Lung (tissue), 12 donors: ENCODE results near the gene NINJ1. TPM values are rescaled to one million over a fixed set of nuclear protein-coding genes. Genes with fewer than 3 reads are reported as not detected.

Source experiments
- ATAC-seq: fragments of 200-7000 bp; cut with Tn5 transposase; one replicate; pipeline ENCODE4 v1.9.1; 2020; ENCODE audit warnings: moderate number of reproducible peaks; ENCODE audit not compliant: insufficient read depth, low FRiP score
- DNase-seq, 3 donors: peaks; one replicate each; pipeline ENCODE4 v3.0.0-alpha.2; 2013 to 2017
- H3K27ac ChIP-seq, 2 donors: one replicate each; pipeline ENCODE4 v1.5.1; 2013; ENCODE audit warnings: mild to moderate bottlenecking in 2 of 2, moderate library complexity in 2 of 2, control low read depth in 1 of 2, inconsistent platforms in 1 of 2, low read depth in 1 of 2, low read length in 1 of 2
- H3K27me3 ChIP-seq, 3 donors: one replicate each; pipeline ENCODE4 v1.5.1; 2013; ENCODE audit warnings: low read length in 2 of 3; ENCODE audit not compliant: control insufficient read depth in 3 of 3, insufficient read depth in 3 of 3
- H3K36me3 ChIP-seq, 4 donors: one replicate each; pipeline ENCODE4 v1.5.1; 2013; ENCODE audit warnings: low read length in 4 of 4, mild to moderate bottlenecking in 1 of 4, moderate library complexity in 1 of 4; ENCODE audit not compliant: control insufficient read depth in 4 of 4, insufficient read depth in 4 of 4
- H3K4me1 ChIP-seq, 5 donors: one replicate each; pipeline ENCODE4 v1.5.1; 2013; ENCODE audit warnings: low read length in 5 of 5, mild to moderate bottlenecking in 2 of 5, moderate library complexity in 1 of 5; ENCODE audit not compliant: control insufficient read depth in 5 of 5, insufficient read depth in 5 of 5
- H3K4me3 ChIP-seq: one replicate; pipeline ENCODE4 v1.5.1; 2013; ENCODE audit warnings: mild to moderate bottlenecking, control low read depth, moderate library complexity
- H3K9ac ChIP-seq, 2 donors: one replicate each; pipeline ENCODE4 v1.5.1; 2013; ENCODE audit warnings: low read length in 2 of 2, control low read depth in 1 of 2; ENCODE audit not compliant: insufficient read depth in 1 of 2
- H3K9me3 ChIP-seq, 4 donors: one replicate each; pipeline ENCODE4 v1.5.1; 2013; ENCODE audit warnings: low read length in 3 of 4, mild to moderate bottlenecking in 1 of 4, moderate library complexity in 1 of 4; ENCODE audit not compliant: control insufficient read depth in 4 of 4, insufficient read depth in 3 of 4
- CTCF ChIP-seq: IDR thresholded peaks from 2 replicates; pipeline ENCODE4 v1.5.1; 2012; ENCODE audit warnings: mild to moderate bottlenecking; ENCODE audit errors: control extremely low read depth, extremely low read depth
- WGBS, 2 donors: extraction: QIAGEN DNeasy Blood & Tissue Kit; methylation state at CpG; one replicate each; pipeline ENCODE4 v1.1.7; 2013; 5-methylcytosine and 5-hydroxymethylcytosine counted together
- polyA plus RNA-seq, 2 donors: library from polyadenylated mRNA; stranded (reverse); fragments of 200-250 nt; gene quantifications; one replicate each; pipeline ENCODE4 v1.2.1, GENCODE V29; 2013
- total RNA-seq, 2 donors: library from RNA; depleted of rRNA in 1 of 2; stranded (reverse); fragments of >200 nt in 1 of 2; gene quantifications; one replicate each; pipeline ENCODE4 v1.2.1, GENCODE V29; 2014 to 2021
- donor health status: control.
- donor health status: control.
- donor health status: Bipolar disorder and iron deficiency.
- donor health status: healthy.
- donor health status: DM: yes; HTN: yes; CAD: no.

The NINJ1 gene
- total and polyA plus RNA-seq, 4 donors, result 44.3 to 324 (median 50.5) TPM

- TF ChIP-seq CTCF, result no peak
- no peak overlapping the region for H3K9ac ChIP-seq
- H3K36me3 ChIP-seq, result peaks cover 0 to 42% (median 5%) of the 10 kb centered on the region in 4 donors
- WGBS, 2 donors, result 86 to 89% methylated on average over 11 of the region's 11 CpGs
- no peaks in the 10 kb centered on the region for H3K27me3 ChIP-seq
- H3K4me3 ChIP-seq, result no peak overlapping the region
- H3K4me1 ChIP-seq, result peaks cover 0 to under 1% (median 0%) of the 10 kb centered on the region in 5 donors
- no peak for ATAC-seq
- H3K9me3 ChIP-seq, result no peaks in the 10 kb centered on the region
- no peak overlapping the region for H3K27ac ChIP-seq
- no peak for DNase-seq
Measured at GRCh38 chr9:93111001-93111370, 23.1 kb downstream of the NINJ1 start.

- DNase-seq (peak in 1 of 3 donors; percentile 11), ATAC-seq (no peak)
- WGBS, 2 donors, result 95 to 98% methylated on average over 14 of the region's 14 CpGs
- TF ChIP-seq CTCF, result no peak
- Histone ChIP-seq H3K4me1 (no peaks in the 10 kb centered on the region), H3K27me3 (no peaks in the 10 kb centered on the region), H3K9ac (no peak overlapping the region), H3K9me3 (no peaks in the 10 kb centered on the region), H3K27ac (no peak overlapping the region), H3K4me3 (no peak overlapping the region), H3K36me3 (peaks cover 0 to 42% (median 5%) of the 10 kb centered on the region in 4 donors)
Measured at GRCh38 chr9:93110311-93110855, 23.7 kb downstream of the NINJ1 start.

GRCh38 chr9:93108291-93109041, 25.6 kb downstream of the NINJ1 start:
- WGBS, 2 donors, result 84 to 88% methylated on average over 15 of the region's 15 CpGs
- DNase-seq (peak in 1 of 3 donors; percentile 9), ATAC-seq (no peak)
- H3K36me3 ChIP-seq, result peaks cover 0 to 32% (median 5%) of the 10 kb centered on the region in 4 donors
- H3K9me3 ChIP-seq, result no peaks in the 10 kb centered on the region
- H3K4me3 ChIP-seq, result no peak overlapping the region
- no peak overlapping the region for H3K27ac ChIP-seq
- H3K9ac ChIP-seq, result no peak overlapping the region
- H3K4me1 ChIP-seq, result no peaks in the 10 kb centered on the region
- no peak for TF ChIP-seq CTCF
- H3K27me3 ChIP-seq, result no peaks in the 10 kb centered on the region
